GM20431 (cell line): Measurements from ENCODE around the gene MIA3.

Experiments used
- in situ Hi-C: fragments of 300-500 bp; cut with MseI, MboI; formaldehyde crosslinking; loops from one replicate; pipeline ENCODE4 v1.15.0; 2020; ENCODE audit warnings: low sequenced_read_pairs; ENCODE audit not compliant: unreplicated experiment

Gene MIA3

DNA sequence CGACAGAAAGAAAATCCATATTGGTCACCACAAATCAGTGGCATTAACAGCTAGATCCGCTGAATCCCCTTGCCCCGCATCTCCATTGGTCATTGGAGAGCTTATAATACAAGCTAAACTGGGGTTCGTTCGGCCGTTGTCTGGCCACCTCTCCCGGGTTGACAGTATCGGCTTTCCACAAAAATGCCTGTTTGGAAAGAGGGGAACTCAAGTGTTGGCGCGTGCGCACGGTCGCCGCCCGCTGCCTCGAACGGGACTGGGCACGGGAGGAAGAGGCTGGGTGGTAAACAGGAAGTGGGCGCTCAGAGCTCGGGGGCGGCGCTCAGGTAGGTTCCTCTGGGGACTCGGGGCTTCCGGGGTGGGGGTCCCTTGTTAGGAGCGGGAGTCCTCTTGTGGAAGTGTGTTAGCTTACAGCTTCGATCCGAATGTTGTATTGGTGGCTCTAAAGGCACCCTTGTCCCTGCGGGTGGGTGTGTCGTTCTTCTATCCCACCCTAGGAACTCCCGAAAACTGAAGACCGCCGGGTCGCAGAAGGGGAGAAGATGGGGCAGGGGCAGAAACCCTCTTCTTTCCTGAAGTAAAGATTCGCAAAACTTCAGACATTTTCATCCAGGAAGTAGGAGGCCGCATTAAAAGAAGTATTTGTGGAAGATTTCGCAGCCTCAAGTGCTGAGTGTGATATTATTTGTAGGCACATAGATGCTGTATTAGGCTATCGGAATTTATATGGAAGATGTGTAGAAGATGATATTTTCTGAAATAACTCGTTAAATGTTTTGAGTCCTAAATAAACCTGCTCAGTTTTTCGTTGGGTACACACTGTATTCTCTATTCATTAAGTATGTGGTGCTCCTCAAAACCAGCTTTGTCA, 95.4 kb downstream of the MIA3 start:
- in situ Hi-C loops: no loop called here

- in situ Hi-C loops: no loop called here
Observed at GRCh38 chr1:222716393-222716792, 98.5 kb downstream of the MIA3 start.
